GM23338 (cell line): ENCODE data around the gene CMYA5.

ENCODE experiments used
- CREB1 ChIP-seq: fragments of 250-450 bp; sonication (Bioruptor Pico); IDR thresholded peaks from 2 replicates; pipeline ENCODE4 v1.5.0; 2020; ENCODE audit warnings: low read depth, mild to moderate bottlenecking, moderate library complexity
- CTCF ChIP-seq, 2 experiments: fragments of 200-600 bp in 1 of 2; sonication (generic) in 1 of 2; conservative IDR thresholded peaks; 2 replicates each; pipeline versions ENCODE4 v1.5.1 to v1.6.1; 2016 to 2017; ENCODE audit warnings: antibody characterized with exemption in 2 of 2, low read depth in 2 of 2, mild to moderate bottlenecking in 2 of 2, moderate library complexity in 1 of 2
- ETS1 ChIP-seq: IDR thresholded peaks from 2 replicates; pipeline ENCODE4 v1.6.1; 2016; ENCODE audit warnings: antibody characterized with exemption
- EZH2 ChIP-seq: fragments of 200-600 bp; sonication (generic); IDR thresholded peaks from one replicate; pipeline ENCODE4 v1.8.0; 2017; ENCODE audit warnings: antibody characterized with exemption, mild to moderate bottlenecking, low read depth; ENCODE audit not compliant: unreplicated experiment
- EZH2phosphoT487 ChIP-seq: fragments of 200-600 bp; sonication (generic); IDR thresholded peaks from one replicate; pipeline ENCODE4 v1.8.1; 2018; ENCODE audit warnings: antibody characterized with exemption; ENCODE audit not compliant: unreplicated experiment
- JUNB ChIP-seq: IDR thresholded peaks from one replicate; pipeline ENCODE4 v1.6.1; 2016; ENCODE audit warnings: antibody characterized with exemption; ENCODE audit not compliant: unreplicated experiment
- NANOG ChIP-seq: IDR thresholded peaks from 2 replicates; pipeline ENCODE4 v1.6.1; 2016; ENCODE audit warnings: antibody characterized with exemption, borderline replicate concordance
- POLR2AphosphoS5 ChIP-seq: IDR thresholded peaks from 2 replicates; pipeline ENCODE4 v1.6.1; 2016; ENCODE audit warnings: antibody characterized with exemption, low read depth
- REST ChIP-seq: IDR thresholded peaks from one replicate; pipeline ENCODE4 v1.6.1; 2018; ENCODE audit warnings: antibody characterized with exemption; ENCODE audit not compliant: unreplicated experiment

GRCh38 chr5:79712741-79713140 lies 23.1 kb downstream of the CMYA5 start:
- TF ChIP-seq CTCF (conservative IDR thresholded peaks at IDR 0.05; ENCODE audit: low read depth in 2 of 2) (no peak), EZH2 (no peak), REST (no peak), CREB1 (CRISPR knock-in tag) (no peak), POLR2AphosphoS5 (no peak), EZH2phosphoT487 (no peak), NANOG (no peak), ETS1 (no peak), JUNB (no peak)
